Caco-2 (cell line): ENCODE results near the gene CTSZ. TPM values are rescaled to one million over a fixed set of nuclear protein-coding genes. Genes with fewer than 3 reads are reported as not detected.

Source experiments
- BruUV-seq: library from RNA; stranded (reverse); fragments of 400-500 nt; replicated peaks from 2 replicates; lab custom pipeline; 2021; lab: Mats Ljungman, UMichigan
- CTCF ChIA-PET: fragments of 300-600 bp; sonication (Branson Sonifier 250); formaldehyde crosslinking; loops from one replicate; lab custom pipeline; 2022; ENCODE audit warnings: antibody characterized with exemption; lab: Charles Lee
- POLR2A ChIA-PET: fragments of 300-600 bp; sonication (Branson Sonifier 250); formaldehyde crosslinking; loops from one replicate; lab custom pipeline; 2022; ENCODE audit warnings: antibody characterized with exemption; lab: Charles Lee
- DNase-seq, 2 experiments: peaks; one replicate each; pipeline versions ENCODE4 v3.0.0 to v3.0.0-alpha.2; 2020 to 2022
- H3K27me3 ChIP-seq: replicated peaks from 2 replicates; pipeline ENCODE4 v1.6.0; 2011; ENCODE audit warnings: low read length; ENCODE audit not compliant: control insufficient read depth, insufficient read depth
- H3K36me3 ChIP-seq: 2 replicates; pipeline ENCODE4 v1.5.1; 2011; ENCODE audit warnings: low read length; ENCODE audit not compliant: control insufficient read depth, insufficient read depth
- H3K4me1 ChIP-seq: fragments of 250-450 bp; sonication (Bioruptor Pico); 2 replicates; pipeline ENCODE4 v1.5.1; 2020; ENCODE audit warnings: mild to moderate bottlenecking
- H3K4me3 ChIP-seq: 2 replicates; pipeline ENCODE4 v1.5.1; 2011; ENCODE audit warnings: low read depth, mild to moderate bottlenecking, control low read depth, low read length
- H3K9me3 ChIP-seq: fragments of 250-450 bp; sonication (Bioruptor Pico); 2 replicates; pipeline ENCODE4 v1.5.1; 2020; ENCODE audit warnings: mild to moderate bottlenecking, moderate library complexity
- H3K27ac Mint-ChIP-seq: one replicate; pipeline ENCODE4 v1.8.0; 2022; ENCODE audit warnings: mixed read lengths; ENCODE audit not compliant: unreplicated experiment
- H3K27me3 Mint-ChIP-seq: one replicate; pipeline ENCODE4 v1.8.0; 2022; ENCODE audit warnings: mixed read lengths; ENCODE audit not compliant: insufficient read depth, unreplicated experiment
- H3K36me3 Mint-ChIP-seq: one replicate; pipeline ENCODE4 v1.8.0; 2022; ENCODE audit warnings: mild to moderate bottlenecking, mixed read lengths; ENCODE audit not compliant: insufficient read depth, unreplicated experiment
- H3K4me1 Mint-ChIP-seq: one replicate; pipeline ENCODE4 v1.8.0; 2022; ENCODE audit warnings: low read depth, mixed read lengths; ENCODE audit not compliant: unreplicated experiment
- H3K4me3 Mint-ChIP-seq: one replicate; pipeline ENCODE4 v1.8.0; 2022; ENCODE audit warnings: mild to moderate bottlenecking, moderate library complexity, mixed read lengths; ENCODE audit not compliant: unreplicated experiment
- H3K9me3 Mint-ChIP-seq: one replicate; pipeline ENCODE4 v1.8.0; 2022; ENCODE audit warnings: mixed read lengths; ENCODE audit not compliant: unreplicated experiment
- intact Hi-C: fragments of 100-400 bp; cut with micrococcal nuclease; formaldehyde crosslinking; loops from one replicate; pipeline ENCODE4 v1.10.0; 2022; ENCODE audit not compliant: unreplicated experiment
- total RNA-seq: library from RNA; stranded (reverse); gene quantifications from 2 replicates; pipeline ENCODE4 v1.2.3, GENCODE V29; 2022
- TF ChIP-seq, protein P1 (sequence below), 2 experiments: fragments of 200-600 bp in 1 of 2; IDR thresholded peaks; 1 replicate in 1 of 2; 2 replicates in 1 of 2; pipeline versions ENCODE4 v1.5.1 to v1.8.0; 2011 to 2022; ENCODE audit warnings: antibody characterized with exemption in 1 of 2, control low read depth in 1 of 2, inconsistent platforms in 1 of 2, low read depth in 1 of 2, low read length in 1 of 2, mild to moderate bottlenecking in 1 of 2, moderate library complexity in 1 of 2; ENCODE audit not compliant: insufficient read depth in 1 of 2, severe bottlenecking in 1 of 2, unreplicated experiment in 1 of 2

CTSZ gene
- total RNA-seq, 1 experiment from 2014 or later = 228 TPM

- Histone ChIP-seq H3K27me3 (no peaks in the 10 kb centered on the region), H3K4me3 (no peak overlapping the region), H3K36me3 (no peaks in the 10 kb centered on the region; the same call in 1 of the 2 replicates), H3K9me3 (no peaks in the 10 kb centered on the region), H3K4me1 (peaks cover 17% of the 10 kb centered on the region)
- peak overlapping the region; percentile 24 for H3K27ac Mint-ChIP-seq
- peaks cover 24% of the 10 kb centered on the region for H3K4me1 Mint-ChIP-seq
- DNase-seq = no peak
- no peaks in the 10 kb centered on the region for H3K9me3 Mint-ChIP-seq
- H3K4me3 Mint-ChIP-seq = no peak overlapping the region
- peaks cover 18% of the 10 kb centered on the region for H3K36me3 Mint-ChIP-seq
- ChIA-PET CTCF (interaction anchor here (1.5 kb wide), 1 partner anchor 147 kb away, joined by 4 read pairs; no protein-coding TSS in a partner anchor), POLR2A (interaction anchor here (0.7 to 4.0 kb wide), 2 partner anchors 14 to 70 kb away, joined by 5 to 19 read pairs; partner anchors contain the start of gene ATP5F1E)
- no peaks in the 10 kb centered on the region for H3K27me3 Mint-ChIP-seq
- TF ChIP-seq, protein P1, sequence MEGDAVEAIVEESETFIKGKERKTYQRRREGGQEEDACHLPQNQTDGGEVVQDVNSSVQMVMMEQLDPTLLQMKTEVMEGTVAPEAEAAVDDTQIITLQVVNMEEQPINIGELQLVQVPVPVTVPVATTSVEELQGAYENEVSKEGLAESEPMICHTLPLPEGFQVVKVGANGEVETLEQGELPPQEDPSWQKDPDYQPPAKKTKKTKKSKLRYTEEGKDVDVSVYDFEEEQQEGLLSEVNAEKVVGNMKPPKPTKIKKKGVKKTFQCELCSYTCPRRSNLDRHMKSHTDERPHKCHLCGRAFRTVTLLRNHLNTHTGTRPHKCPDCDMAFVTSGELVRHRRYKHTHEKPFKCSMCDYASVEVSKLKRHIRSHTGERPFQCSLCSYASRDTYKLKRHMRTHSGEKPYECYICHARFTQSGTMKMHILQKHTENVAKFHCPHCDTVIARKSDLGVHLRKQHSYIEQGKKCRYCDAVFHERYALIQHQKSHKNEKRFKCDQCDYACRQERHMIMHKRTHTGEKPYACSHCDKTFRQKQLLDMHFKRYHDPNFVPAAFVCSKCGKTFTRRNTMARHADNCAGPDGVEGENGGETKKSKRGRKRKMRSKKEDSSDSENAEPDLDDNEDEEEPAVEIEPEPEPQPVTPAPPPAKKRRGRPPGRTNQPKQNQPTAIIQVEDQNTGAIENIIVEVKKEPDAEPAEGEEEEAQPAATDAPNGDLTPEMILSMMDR (IDR thresholded peaks at IDR 0.05; ENCODE audit: insufficient read depth in 1 of 2, low read depth in 1 of 2, low read length in 1 of 2, severe bottlenecking in 1 of 2, unreplicated experiment in 1 of 2) = no peak
- BruUV-seq = no TSS peak
- intact Hi-C loops = no loop called here
These were observed 10.6 kb upstream of the CTSZ start for GRCh38 chr20:59017493-59018231.

GRCh38 chr20:59016795-59017492, 9.9 kb upstream of the CTSZ start:
- peaks cover 17% of the 10 kb centered on the region for H3K4me1 ChIP-seq
- H3K27me3 ChIP-seq = no peaks in the 10 kb centered on the region
- H3K27ac Mint-ChIP-seq = peak overlapping the region; percentile 24
- H3K4me3 Mint-ChIP-seq = no peak overlapping the region
- CTCF ChIA-PET = interaction anchor here (1.0 to 1.5 kb wide), 3 partner anchors 16 to 205 kb away, joined by 4 to 6 read pairs (median 4); partner anchors contain the start of gene ATP5F1E
- no TSS peak for BruUV-seq
- H3K4me1 Mint-ChIP-seq = peaks cover 28% of the 10 kb centered on the region
- no peaks in the 10 kb centered on the region for H3K9me3 ChIP-seq
- DNase-seq = no peak
- H3K9me3 Mint-ChIP-seq = no peaks in the 10 kb centered on the region
- no peak overlapping the region for H3K4me3 ChIP-seq
- POLR2A ChIA-PET = interaction anchor here (1.0 to 4.0 kb wide), 2 partner anchors 15 to 31 kb away, joined by 3 to 19 read pairs; partner anchors contain the start of gene ATP5F1E
- TF ChIP-seq, protein P1 (IDR thresholded peaks at IDR 0.05; ENCODE audit: insufficient read depth in 1 of 2, low read depth in 1 of 2, low read length in 1 of 2, severe bottlenecking in 1 of 2, unreplicated experiment in 1 of 2) = no peak
- intact Hi-C loops = loop anchor here (1.0 kb wide), 2 partner anchors 15 to 25 kb away; partner anchors contain the start of genes ATP5F1E and PRELID3B
- H3K36me3 ChIP-seq = no peaks in the 10 kb centered on the region
- H3K27me3 Mint-ChIP-seq = no peaks in the 10 kb centered on the region
- peaks cover 11% of the 10 kb centered on the region for H3K36me3 Mint-ChIP-seq
